ENCODE results near the gene DPH7.
"Not testable (repeated sequence)": the region's sequence is repeated elsewhere in the genome, so short reads cannot be mapped to it uniquely, and the experiment has no call there.

The DPH7 gene

DNA sequence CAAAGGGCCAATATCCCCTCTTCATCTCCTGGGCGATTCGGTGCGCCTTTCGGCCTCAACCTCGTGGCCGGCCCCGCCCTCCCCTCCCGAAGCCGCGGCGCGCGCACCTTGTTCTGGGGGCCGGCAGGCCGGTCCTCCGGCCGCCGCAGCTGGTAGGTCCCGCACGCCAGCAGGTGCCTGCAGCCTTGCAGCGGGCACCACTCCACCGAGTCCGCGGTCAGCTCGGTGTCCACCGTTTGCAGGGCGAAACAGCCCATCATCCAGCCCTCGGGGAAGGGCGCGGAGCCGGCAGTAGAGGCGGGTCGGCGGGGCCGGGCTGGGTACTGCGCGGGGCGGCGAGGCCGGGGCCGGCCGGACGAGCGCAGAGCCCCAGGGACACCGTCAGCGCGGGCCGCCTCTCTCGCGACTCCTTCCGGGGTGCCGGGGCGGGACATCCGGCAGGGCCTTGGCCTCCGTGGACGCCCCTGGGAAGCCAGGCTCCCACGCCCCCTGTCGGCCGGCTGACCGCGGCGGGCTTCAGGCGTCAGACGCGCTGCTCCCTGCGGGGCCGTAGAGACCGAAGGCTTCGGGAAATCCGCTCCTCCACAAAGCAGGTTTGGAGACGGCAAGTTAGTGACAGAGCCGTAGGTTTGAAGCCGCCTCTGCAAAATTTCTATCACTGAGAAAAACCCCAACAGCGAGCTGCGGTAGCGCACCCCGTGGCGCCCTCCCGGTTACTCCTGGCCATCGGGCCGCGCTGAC is at the start of gene DPH7:
DPH7 (minus strand) TSS at position 408 of the 741 bp plus-strand sequence; CDS start at position 260, 148 bp downstream.
- DNase-seq (ENCODE audit: low read depth): peak; percentile 94
- peak within 1 kb of the TSS; percentile 77 for H3K4me3 ChIP-seq (ENCODE audit: low read depth, low read length)
- TF ChIP-seq, protein P1, sequence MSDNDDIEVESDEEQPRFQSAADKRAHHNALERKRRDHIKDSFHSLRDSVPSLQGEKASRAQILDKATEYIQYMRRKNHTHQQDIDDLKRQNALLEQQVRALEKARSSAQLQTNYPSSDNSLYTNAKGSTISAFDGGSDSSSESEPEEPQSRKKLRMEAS (IDR thresholded peaks at IDR 0.05; ENCODE audit: low read depth, low read length): peak; percentile 40
- peak; percentile 73 for TF ChIP-seq POLR2A (IDR thresholded peaks at IDR 0.05; ENCODE audit: extremely low read depth, insufficient read length)
- TF ChIP-seq, protein P2, sequence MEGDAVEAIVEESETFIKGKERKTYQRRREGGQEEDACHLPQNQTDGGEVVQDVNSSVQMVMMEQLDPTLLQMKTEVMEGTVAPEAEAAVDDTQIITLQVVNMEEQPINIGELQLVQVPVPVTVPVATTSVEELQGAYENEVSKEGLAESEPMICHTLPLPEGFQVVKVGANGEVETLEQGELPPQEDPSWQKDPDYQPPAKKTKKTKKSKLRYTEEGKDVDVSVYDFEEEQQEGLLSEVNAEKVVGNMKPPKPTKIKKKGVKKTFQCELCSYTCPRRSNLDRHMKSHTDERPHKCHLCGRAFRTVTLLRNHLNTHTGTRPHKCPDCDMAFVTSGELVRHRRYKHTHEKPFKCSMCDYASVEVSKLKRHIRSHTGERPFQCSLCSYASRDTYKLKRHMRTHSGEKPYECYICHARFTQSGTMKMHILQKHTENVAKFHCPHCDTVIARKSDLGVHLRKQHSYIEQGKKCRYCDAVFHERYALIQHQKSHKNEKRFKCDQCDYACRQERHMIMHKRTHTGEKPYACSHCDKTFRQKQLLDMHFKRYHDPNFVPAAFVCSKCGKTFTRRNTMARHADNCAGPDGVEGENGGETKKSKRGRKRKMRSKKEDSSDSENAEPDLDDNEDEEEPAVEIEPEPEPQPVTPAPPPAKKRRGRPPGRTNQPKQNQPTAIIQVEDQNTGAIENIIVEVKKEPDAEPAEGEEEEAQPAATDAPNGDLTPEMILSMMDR (IDR thresholded peaks at IDR 0.05; ENCODE audit: low read depth, low read length): peak; percentile 86
- TF ChIP-seq MYC (IDR thresholded peaks at IDR 0.05; ENCODE audit: low read depth, low read length): peak; percentile 80

DNA sequence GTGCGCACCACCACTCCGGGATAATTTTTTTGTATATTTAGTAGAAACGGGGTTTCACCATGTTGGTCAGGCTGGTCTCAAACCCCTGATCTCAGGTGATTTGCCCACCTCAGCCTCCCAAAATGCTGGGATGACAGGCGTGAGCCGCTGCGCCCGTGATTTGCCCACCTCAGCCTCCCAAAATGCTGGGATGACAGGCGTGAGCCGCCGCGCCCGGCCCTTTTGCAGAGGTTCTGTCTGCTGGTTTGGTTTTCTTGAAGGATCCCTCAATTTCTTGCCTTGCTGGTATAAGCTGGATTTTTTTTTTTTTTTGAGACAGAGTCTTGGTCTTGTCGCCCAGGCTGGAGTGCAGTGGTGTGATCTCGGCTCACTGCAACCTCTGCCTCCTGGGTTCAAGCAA is 48.7 kb upstream of the DPH7 start:
- not testable (repeated sequence) for H3K4me3 ChIP-seq (ENCODE audit: low read depth, low read length)

DNA sequence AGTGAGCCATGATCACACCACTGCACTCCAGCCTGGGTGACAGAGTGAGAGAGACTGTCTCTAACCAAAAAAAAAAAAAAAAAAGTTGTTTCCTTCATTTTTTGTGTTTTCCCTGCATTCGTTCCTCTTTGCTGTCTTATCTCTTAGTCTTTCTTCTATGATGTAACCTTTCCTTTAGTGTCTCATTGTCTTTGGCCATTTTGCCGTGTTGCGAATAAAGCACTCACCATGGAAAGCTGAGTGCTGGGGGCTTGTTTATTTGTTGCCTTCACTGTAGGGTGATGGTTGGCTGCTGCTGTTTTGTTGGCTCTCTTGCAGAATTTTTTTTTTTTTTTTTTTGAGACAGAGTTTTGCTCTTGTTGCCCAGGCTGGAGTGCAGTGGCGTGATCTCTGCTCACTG is 47.7 kb upstream of the DPH7 start:
- H3K4me3 ChIP-seq (ENCODE audit: low read depth, low read length): no peak overlapping the region
- TF ChIP-seq POLR2A (IDR thresholded peaks at IDR 0.05; ENCODE audit: extremely low read depth, insufficient read length): no peak
- TF ChIP-seq, protein P1 (IDR thresholded peaks at IDR 0.05; ENCODE audit: low read depth, low read length): no peak
- TF ChIP-seq, protein P2 (IDR thresholded peaks at IDR 0.05; ENCODE audit: low read depth, low read length): no peak
- no peak for TF ChIP-seq MYC (IDR thresholded peaks at IDR 0.05; ENCODE audit: low read depth, low read length)
- DNase-seq (ENCODE audit: low read depth): no peak

More for the DNA sequence above, 48.7 kb upstream of the DPH7 start:
- DNase-seq (ENCODE audit: low read depth): not testable (repeated sequence)

DNA sequence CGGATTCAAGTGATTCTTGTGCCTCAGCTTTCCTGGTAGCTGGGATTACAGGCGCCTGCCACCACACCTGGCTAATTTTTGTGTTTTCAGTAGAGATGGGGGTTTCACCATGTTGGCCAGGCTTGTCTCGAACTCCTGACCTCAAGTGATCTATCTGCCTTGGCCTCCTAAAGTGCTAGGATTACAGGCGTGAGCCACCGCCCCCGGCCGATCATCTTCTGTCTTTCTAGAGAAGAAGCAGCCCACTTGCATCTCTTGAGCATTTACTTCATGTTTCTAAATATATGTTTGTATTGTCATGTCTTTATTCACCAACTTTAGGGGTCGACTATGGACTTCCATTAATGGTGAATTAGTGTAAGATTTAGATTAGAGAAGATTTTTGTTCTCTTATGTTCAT is 43.5 kb upstream of the DPH7 start:
- H3K4me3 ChIP-seq (ENCODE audit: low read depth, low read length); DNase-seq (ENCODE audit: low read depth): not testable (repeated sequence)

DNA sequence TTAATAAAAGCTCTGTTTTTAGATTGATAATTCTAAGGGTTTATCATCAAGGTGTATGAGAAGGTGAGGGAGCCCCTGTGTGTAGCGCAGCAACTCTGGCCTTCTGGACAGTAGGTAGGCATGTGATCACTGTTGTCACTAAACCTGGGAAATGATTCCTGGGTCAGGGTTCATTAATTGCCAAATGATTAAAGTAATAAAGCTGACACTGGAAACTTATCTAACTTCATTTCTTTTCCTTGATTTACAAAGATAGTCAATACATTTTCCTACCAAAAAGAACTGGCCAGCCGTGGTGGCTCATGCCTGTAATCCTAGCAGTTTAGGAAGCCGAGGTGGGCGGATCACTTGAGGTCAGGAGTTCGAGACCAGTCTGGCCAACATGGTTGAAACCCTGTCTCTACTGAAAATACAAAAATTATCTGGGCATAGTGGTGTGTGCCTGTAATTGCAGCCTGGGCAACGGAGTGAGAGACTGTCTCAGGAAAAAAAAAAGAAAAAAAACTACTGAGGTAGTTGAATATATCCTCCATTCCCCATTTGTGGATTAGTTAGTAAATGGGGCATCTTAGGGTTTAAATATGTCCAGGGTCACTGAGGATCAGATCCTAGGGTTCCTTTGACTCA is 42.5 kb upstream of the DPH7 start:
- H3K4me3 ChIP-seq (ENCODE audit: low read depth, low read length): no peak overlapping the region
- no peak for DNase-seq (ENCODE audit: low read depth)
- TF ChIP-seq MYC (IDR thresholded peaks at IDR 0.05; ENCODE audit: low read depth, low read length): no peak
- TF ChIP-seq, protein P2 (IDR thresholded peaks at IDR 0.05; ENCODE audit: low read depth, low read length): peak; percentile 17

DNA sequence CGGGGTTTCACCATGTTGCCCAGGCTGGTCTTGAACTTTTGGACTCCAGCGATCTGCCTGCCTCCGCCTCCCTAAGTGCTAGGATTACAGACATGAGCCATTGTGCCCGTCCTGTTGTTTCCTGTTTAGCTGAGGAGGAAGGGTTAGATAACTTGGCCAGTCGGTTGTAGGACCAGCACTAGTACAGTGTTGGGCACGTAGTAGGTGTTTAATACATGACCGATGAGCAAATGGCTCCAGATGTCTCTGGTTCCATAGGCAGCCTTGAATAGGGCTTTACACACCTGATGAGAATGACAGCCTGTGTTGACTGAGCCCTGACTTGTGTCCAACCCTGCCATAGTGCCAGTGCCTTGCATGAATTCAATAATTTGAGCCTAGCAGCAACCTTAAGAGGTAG is 41.9 kb upstream of the DPH7 start:
- TF ChIP-seq, protein P2 (IDR thresholded peaks at IDR 0.05; ENCODE audit: low read depth, low read length): no peak
- TF ChIP-seq, protein P1 (IDR thresholded peaks at IDR 0.05; ENCODE audit: low read depth, low read length): no peak
- DNase-seq (ENCODE audit: low read depth): no peak
- no peak overlapping the region for H3K4me3 ChIP-seq (ENCODE audit: low read depth, low read length)

DNA sequence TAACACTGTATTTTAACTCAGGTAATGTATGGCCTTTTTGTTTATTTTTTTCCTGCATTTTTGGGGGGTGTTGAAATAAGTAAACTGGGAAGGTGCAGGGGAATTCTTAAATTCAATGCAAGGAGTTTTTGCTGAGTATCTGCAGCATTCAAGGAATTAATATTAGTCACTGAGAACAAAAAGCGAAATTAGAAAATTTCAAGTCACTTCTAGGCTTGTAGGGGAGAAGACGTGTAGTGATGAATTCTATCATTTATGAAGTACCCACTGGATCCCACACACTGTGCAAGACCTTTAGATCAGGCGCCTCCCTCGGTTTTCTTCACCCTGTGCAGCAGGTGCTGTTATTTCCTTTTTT is 41.3 kb upstream of the DPH7 start:
- peak overlapping the region; percentile 93 for H3K4me3 ChIP-seq (ENCODE audit: low read depth, low read length)
- TF ChIP-seq, protein P2 (IDR thresholded peaks at IDR 0.05; ENCODE audit: low read depth, low read length): no peak
- TF ChIP-seq POLR2A (IDR thresholded peaks at IDR 0.05; ENCODE audit: extremely low read depth, insufficient read length): no peak
- no peak for DNase-seq (ENCODE audit: low read depth)
